ENCODE data around the gene OR2A7.
"Not testable (repeated sequence)": the region's sequence is repeated elsewhere in the genome, so short reads cannot be mapped to it uniquely, and the experiment has no call there.

Gene OR2A7

GRCh38 chr7:144287171-144287784, 22.7 kb upstream of the OR2A7 start:
- H3K9me3 ChIP-seq (ENCODE audit: control insufficient read depth, insufficient read depth, low read depth, low read length); H3K36me3 ChIP-seq (ENCODE audit: control insufficient read depth, insufficient read depth, low read length); H3K27me3 ChIP-seq (ENCODE audit: control insufficient read depth, insufficient read depth, low read length); H3K4me1 ChIP-seq (ENCODE audit: control insufficient read depth, insufficient read depth, low read length); H3K27ac ChIP-seq (ENCODE audit: low read depth, low read length); H3K9ac ChIP-seq (ENCODE audit: low read length); H3K4me3 ChIP-seq (ENCODE audit: low read depth, low read length): not testable (repeated sequence)

GRCh38 chr7:144283716-144284115, 19.1 kb upstream of the OR2A7 start:
- not testable (repeated sequence) for H3K4me1 ChIP-seq (ENCODE audit: control insufficient read depth, insufficient read depth, low read length); H3K9me3 ChIP-seq (ENCODE audit: control insufficient read depth, insufficient read depth, low read depth, low read length); H3K36me3 ChIP-seq (ENCODE audit: control insufficient read depth, insufficient read depth, low read length); H3K9ac ChIP-seq (ENCODE audit: low read length); H3K27me3 ChIP-seq (ENCODE audit: control insufficient read depth, insufficient read depth, low read length); H3K4me3 ChIP-seq (ENCODE audit: low read depth, low read length); H3K27ac ChIP-seq (ENCODE audit: low read depth, low read length)

GRCh38 chr7:144282490-144282889, 17.9 kb upstream of the OR2A7 start:
- not testable (repeated sequence) for H3K9me3 ChIP-seq (ENCODE audit: control insufficient read depth, insufficient read depth, low read depth, low read length); H3K4me1 ChIP-seq (ENCODE audit: control insufficient read depth, insufficient read depth, low read length)

GRCh38 chr7:144281981-144282380, 17.4 kb upstream of the OR2A7 start:
- not testable (repeated sequence) for H3K27me3 ChIP-seq (ENCODE audit: control insufficient read depth, insufficient read depth, low read length); H3K27ac ChIP-seq (ENCODE audit: low read depth, low read length); H3K4me1 ChIP-seq (ENCODE audit: control insufficient read depth, insufficient read depth, low read length); H3K4me3 ChIP-seq (ENCODE audit: low read depth, low read length); H3K9me3 ChIP-seq (ENCODE audit: control insufficient read depth, insufficient read depth, low read depth, low read length); H3K9ac ChIP-seq (ENCODE audit: low read length); H3K36me3 ChIP-seq (ENCODE audit: control insufficient read depth, insufficient read depth, low read length)

More at GRCh38 chr7:144282490-144282889, 17.9 kb upstream of the OR2A7 start:
- not testable (repeated sequence) for H3K27me3 ChIP-seq (ENCODE audit: control insufficient read depth, insufficient read depth, low read length); H3K4me3 ChIP-seq (ENCODE audit: low read depth, low read length); H3K36me3 ChIP-seq (ENCODE audit: control insufficient read depth, insufficient read depth, low read length); H3K27ac ChIP-seq (ENCODE audit: low read depth, low read length); H3K9ac ChIP-seq (ENCODE audit: low read length)

- H3K27ac ChIP-seq (ENCODE audit: low read depth, low read length); H3K9ac ChIP-seq (ENCODE audit: low read length); H3K27me3 ChIP-seq (ENCODE audit: control insufficient read depth, insufficient read depth, low read length); H3K4me1 ChIP-seq (ENCODE audit: control insufficient read depth, insufficient read depth, low read length); H3K4me3 ChIP-seq (ENCODE audit: low read depth, low read length); H3K36me3 ChIP-seq (ENCODE audit: control insufficient read depth, insufficient read depth, low read length); H3K9me3 ChIP-seq (ENCODE audit: control insufficient read depth, insufficient read depth, low read depth, low read length): not testable (repeated sequence)
Observed at GRCh38 chr7:144280010-144280409, 15.4 kb upstream of the OR2A7 start.

GRCh38 chr7:144275281-144275680, 10.7 kb upstream of the OR2A7 start:
- H3K36me3 ChIP-seq (ENCODE audit: control insufficient read depth, insufficient read depth, low read length); H3K9me3 ChIP-seq (ENCODE audit: control insufficient read depth, insufficient read depth, low read depth, low read length); H3K27me3 ChIP-seq (ENCODE audit: control insufficient read depth, insufficient read depth, low read length); H3K4me3 ChIP-seq (ENCODE audit: low read depth, low read length); H3K9ac ChIP-seq (ENCODE audit: low read length); H3K27ac ChIP-seq (ENCODE audit: low read depth, low read length); H3K4me1 ChIP-seq (ENCODE audit: control insufficient read depth, insufficient read depth, low read length): not testable (repeated sequence)

GRCh38 chr7:144269188-144269587, 4.6 kb upstream of the OR2A7 start, which contains the start of gene CTAGE8:
Gene CTAGE8, minus strand, starts transcription at chr7:144269288. Its CDS starts 38 bp downstream, at chr7:144269250.
- not testable (repeated sequence) for H3K9me3 ChIP-seq (ENCODE audit: control insufficient read depth, insufficient read depth, low read depth, low read length); H3K9ac ChIP-seq (ENCODE audit: low read length); H3K4me1 ChIP-seq (ENCODE audit: control insufficient read depth, insufficient read depth, low read length); H3K36me3 ChIP-seq (ENCODE audit: control insufficient read depth, insufficient read depth, low read length); H3K4me3 ChIP-seq (ENCODE audit: low read depth, low read length); H3K27ac ChIP-seq (ENCODE audit: low read depth, low read length); H3K27me3 ChIP-seq (ENCODE audit: control insufficient read depth, insufficient read depth, low read length)

GRCh38 chr7:144262128-144262527, 2.5 kb downstream of the OR2A7 start:
- not testable (repeated sequence) for H3K27ac ChIP-seq (ENCODE audit: low read depth, low read length); H3K4me3 ChIP-seq (ENCODE audit: low read depth, low read length); H3K27me3 ChIP-seq (ENCODE audit: control insufficient read depth, insufficient read depth, low read length); H3K36me3 ChIP-seq (ENCODE audit: control insufficient read depth, insufficient read depth, low read length); H3K9ac ChIP-seq (ENCODE audit: low read length); H3K9me3 ChIP-seq (ENCODE audit: control insufficient read depth, insufficient read depth, low read depth, low read length); H3K4me1 ChIP-seq (ENCODE audit: control insufficient read depth, insufficient read depth, low read length)

GRCh38 chr7:144259067-144259466, 5.5 kb downstream of the OR2A7 start:
- not testable (repeated sequence) for H3K9ac ChIP-seq (ENCODE audit: low read length); H3K36me3 ChIP-seq (ENCODE audit: control insufficient read depth, insufficient read depth, low read length); H3K4me1 ChIP-seq (ENCODE audit: control insufficient read depth, insufficient read depth, low read length); H3K27me3 ChIP-seq (ENCODE audit: control insufficient read depth, insufficient read depth, low read length); H3K9me3 ChIP-seq (ENCODE audit: control insufficient read depth, insufficient read depth, low read depth, low read length); H3K4me3 ChIP-seq (ENCODE audit: low read depth, low read length); H3K27ac ChIP-seq (ENCODE audit: low read depth, low read length)

GRCh38 chr7:144256112-144256511, 8.5 kb downstream of the OR2A7 start:
- Histone ChIP-seq H3K4me1 (ENCODE audit: control insufficient read depth, insufficient read depth, low read length) (0 out of 2 replicates have a peak, but pooled peaks cover 3% of the 10 kb centered on the region), H3K36me3 (ENCODE audit: control insufficient read depth, insufficient read depth, low read length) (no peaks in the 10 kb centered on the region), H3K4me3 (ENCODE audit: low read depth, low read length) (no peak overlapping the region), H3K9me3 (ENCODE audit: control insufficient read depth, insufficient read depth, low read depth, low read length) (no peaks in the 10 kb centered on the region), H3K27me3 (ENCODE audit: control insufficient read depth, insufficient read depth, low read length) (no peaks in the 10 kb centered on the region), H3K9ac (ENCODE audit: low read length) (no peak overlapping the region), H3K27ac (ENCODE audit: low read depth, low read length) (no peak overlapping the region)

- H3K9ac ChIP-seq (ENCODE audit: low read length), result no peak overlapping the region
- H3K4me3 ChIP-seq (ENCODE audit: low read depth, low read length), result no peak overlapping the region
- H3K9me3 ChIP-seq (ENCODE audit: control insufficient read depth, insufficient read depth, low read depth, low read length), result no peaks in the 10 kb centered on the region
- no peaks in the 10 kb centered on the region for H3K36me3 ChIP-seq (ENCODE audit: control insufficient read depth, insufficient read depth, low read length)
- H3K27ac ChIP-seq (ENCODE audit: low read depth, low read length), result no peak overlapping the region
- no peaks in the 10 kb centered on the region for H3K27me3 ChIP-seq (ENCODE audit: control insufficient read depth, insufficient read depth, low read length)
- 0 out of 2 replicates have a peak, but pooled peaks cover 3% of the 10 kb centered on the region for H3K4me1 ChIP-seq (ENCODE audit: control insufficient read depth, insufficient read depth, low read length)
Observed at GRCh38 chr7:144255471-144255897, 9.1 kb downstream of the OR2A7 start.

GRCh38 chr7:144252307-144252706, 12.3 kb downstream of the OR2A7 start:
- H3K27ac ChIP-seq (ENCODE audit: low read depth, low read length); H3K4me1 ChIP-seq (ENCODE audit: control insufficient read depth, insufficient read depth, low read length); H3K9me3 ChIP-seq (ENCODE audit: control insufficient read depth, insufficient read depth, low read depth, low read length); H3K27me3 ChIP-seq (ENCODE audit: control insufficient read depth, insufficient read depth, low read length); H3K9ac ChIP-seq (ENCODE audit: low read length); H3K36me3 ChIP-seq (ENCODE audit: control insufficient read depth, insufficient read depth, low read length); H3K4me3 ChIP-seq (ENCODE audit: low read depth, low read length): not testable (repeated sequence)
